Measurements from ENCODE around the gene SMAD6.

The SMAD6 gene

GRCh38 chr15:66797921-66798320 is 95.9 kb downstream of the SMAD6 start:
- H3K27ac ChIP-seq (ENCODE audit: low read depth, low read length): no peak overlapping the region
- H3K36me3 ChIP-seq (ENCODE audit: control insufficient read depth in 1 of 2, insufficient read depth in 2 of 2, low read length in 2 of 2): no peaks in the 10 kb centered on the region
- WGBS (ENCODE audit: extremely low coverage, insufficient coverage, insufficient read length): no CpG with 5 or more reads among the region's 7 CpGs
- no peak overlapping the region for H2BK5ac ChIP-seq (ENCODE audit: low read depth, low read length, poor library complexity)
- no peak overlapping the region for H2AFZ ChIP-seq (ENCODE audit: insufficient read depth, low read length, poor library complexity)
- H3K18ac ChIP-seq (ENCODE audit: low read length): no peak overlapping the region
- peak overlapping the region; percentile 67 for H2BK12ac ChIP-seq (ENCODE audit: low read length)
- H3K27me3 ChIP-seq (ENCODE audit: insufficient read depth, low read length): no peaks in the 10 kb centered on the region
- peaks cover 12 to 23% of the 10 kb centered on the region in 2 experiments for H3K4me1 ChIP-seq (ENCODE audit: control insufficient read depth in 1 of 2, insufficient read depth in 2 of 2, low read length in 2 of 2)
- H3K9ac ChIP-seq (ENCODE audit: low read length): no peak overlapping the region
- H3K23ac ChIP-seq (ENCODE audit: low read length): no peak overlapping the region
- H3K79me1 ChIP-seq (ENCODE audit: low read length): peaks cover 24% of the 10 kb centered on the region
- no peak overlapping the region for H2BK120ac ChIP-seq (ENCODE audit: insufficient read depth, low read length, poor library complexity)
- H3K4ac ChIP-seq (ENCODE audit: low read depth, low read length): no peak overlapping the region
- peak overlapping the region; percentile 37 for H4K91ac ChIP-seq (ENCODE audit: low read depth, low read length)
- no peak overlapping the region for H3K4me2 ChIP-seq (ENCODE audit: low read length)
- peak overlapping the region; percentile 26 for H2AK5ac ChIP-seq (ENCODE audit: low read length)
- H3K79me2 ChIP-seq (ENCODE audit: control insufficient read depth, insufficient read depth, low read length, poor library complexity): no peaks in the 10 kb centered on the region
- no peaks in the 10 kb centered on the region for H3K9me3 ChIP-seq (ENCODE audit: insufficient read depth, low read depth, low read length)
- H4K8ac ChIP-seq (ENCODE audit: low read depth, low read length): no peak overlapping the region
- no peak overlapping the region for H4K12ac ChIP-seq (ENCODE audit: low read depth, low read length)
- DNase-seq: no peak
- H3K4me3 ChIP-seq (ENCODE audit: low read depth, low read length): no peak overlapping the region
- H3K14ac ChIP-seq (ENCODE audit: low read length): no peak overlapping the region

- H3K23ac ChIP-seq (ENCODE audit: low read length): no peak overlapping the region
- no peaks in the 10 kb centered on the region for H3K9me3 ChIP-seq (ENCODE audit: insufficient read depth, low read depth, low read length)
- no peak overlapping the region for H2BK5ac ChIP-seq (ENCODE audit: low read depth, low read length, poor library complexity)
- peak overlapping the region; percentile 9 for H2BK12ac ChIP-seq (ENCODE audit: low read length)
- H3K4me2 ChIP-seq (ENCODE audit: low read length): no peak overlapping the region
- peak overlapping the region; percentile 18 for H2BK120ac ChIP-seq (ENCODE audit: insufficient read depth, low read length, poor library complexity)
- no peak overlapping the region for H3K9ac ChIP-seq (ENCODE audit: low read length)
- no peak overlapping the region for H4K12ac ChIP-seq (ENCODE audit: low read depth, low read length)
- H3K14ac ChIP-seq (ENCODE audit: low read length): no peak overlapping the region
- no peak overlapping the region for H3K18ac ChIP-seq (ENCODE audit: low read length)
- H3K4ac ChIP-seq (ENCODE audit: low read depth, low read length): no peak overlapping the region
- no CpG with 5 or more reads among the region's 10 CpGs for WGBS (ENCODE audit: extremely low coverage, insufficient coverage, insufficient read length)
- H2AK5ac ChIP-seq (ENCODE audit: low read length): peak overlapping the region; percentile 1
- H3K4me3 ChIP-seq (ENCODE audit: low read depth, low read length): no peak overlapping the region
- no peaks in the 10 kb centered on the region for H3K79me2 ChIP-seq (ENCODE audit: control insufficient read depth, insufficient read depth, low read length, poor library complexity)
- H3K27me3 ChIP-seq (ENCODE audit: insufficient read depth, low read length): no peaks in the 10 kb centered on the region
- H3K27ac ChIP-seq (ENCODE audit: low read depth, low read length): no peak overlapping the region
- no peak overlapping the region for H2AFZ ChIP-seq (ENCODE audit: insufficient read depth, low read length, poor library complexity)
- H3K79me1 ChIP-seq (ENCODE audit: low read length): peaks cover 28% of the 10 kb centered on the region
- DNase-seq: peak in 1 of 2 donors; percentile 17
- H4K91ac ChIP-seq (ENCODE audit: low read depth, low read length): peak overlapping the region; percentile 2
- no peaks in the 10 kb centered on the region for H3K36me3 ChIP-seq (ENCODE audit: control insufficient read depth in 1 of 2, insufficient read depth in 2 of 2, low read length in 2 of 2)
- peaks cover 16 to 27% of the 10 kb centered on the region in 2 experiments for H3K4me1 ChIP-seq (ENCODE audit: control insufficient read depth in 1 of 2, insufficient read depth in 2 of 2, low read length in 2 of 2)
- H4K8ac ChIP-seq (ENCODE audit: low read depth, low read length): peak overlapping the region; percentile 1
These were observed 96.5 kb downstream of the SMAD6 start for GRCh38 chr15:66798426-66799061.

GRCh38 chr15:66799242-66799641 is 97.2 kb downstream of the SMAD6 start:
- DNase-seq: peak in 1 of 2 donors; percentile 60
- Histone ChIP-seq H3K4me1 (ENCODE audit: control insufficient read depth in 1 of 2, insufficient read depth in 2 of 2, low read length in 2 of 2) (peaks cover 18 to 33% of the 10 kb centered on the region in 2 experiments), H2BK12ac (ENCODE audit: low read length) (no peak overlapping the region), H3K9ac (ENCODE audit: low read length) (no peak overlapping the region), H3K14ac (ENCODE audit: low read length) (no peak overlapping the region), H3K23ac (ENCODE audit: low read length) (no peak overlapping the region), H2AK5ac (ENCODE audit: low read length) (no peak overlapping the region), H4K91ac (ENCODE audit: low read depth, low read length) (no peak overlapping the region), H2AFZ (ENCODE audit: insufficient read depth, low read length, poor library complexity) (no peak overlapping the region), H4K8ac (ENCODE audit: low read depth, low read length) (no peak overlapping the region), H3K4me3 (ENCODE audit: low read depth, low read length) (no peak overlapping the region), H3K27me3 (ENCODE audit: insufficient read depth, low read length) (no peaks in the 10 kb centered on the region), H3K4me2 (ENCODE audit: low read length) (no peak overlapping the region), H3K9me3 (ENCODE audit: insufficient read depth, low read depth, low read length) (no peaks in the 10 kb centered on the region), H2BK5ac (ENCODE audit: low read depth, low read length, poor library complexity) (no peak overlapping the region), H4K12ac (ENCODE audit: low read depth, low read length) (no peak overlapping the region), H3K79me2 (ENCODE audit: control insufficient read depth, insufficient read depth, low read length, poor library complexity) (no peaks in the 10 kb centered on the region), H3K27ac (ENCODE audit: low read depth, low read length) (no peak overlapping the region), H3K18ac (ENCODE audit: low read length) (no peak overlapping the region), H3K4ac (ENCODE audit: low read depth, low read length) (no peak overlapping the region), H2BK120ac (ENCODE audit: insufficient read depth, low read length, poor library complexity) (no peak overlapping the region), H3K36me3 (ENCODE audit: control insufficient read depth in 1 of 2, insufficient read depth in 2 of 2, low read length in 2 of 2) (no peaks in the 10 kb centered on the region), H3K79me1 (ENCODE audit: low read length) (peaks cover 34% of the 10 kb centered on the region)
- no CpG with 5 or more reads among the region's 4 CpGs for WGBS (ENCODE audit: extremely low coverage, insufficient coverage, insufficient read length)

- Histone ChIP-seq H2BK12ac (ENCODE audit: low read length) (peak overlapping the region; percentile 89), H4K12ac (ENCODE audit: low read depth, low read length) (no peak overlapping the region), H3K4me3 (ENCODE audit: low read depth, low read length) (peak overlapping the region; percentile 23), H2BK5ac (ENCODE audit: low read depth, low read length, poor library complexity) (no peak overlapping the region), H3K79me2 (ENCODE audit: control insufficient read depth, insufficient read depth, low read length, poor library complexity) (no peaks in the 10 kb centered on the region), H2AFZ (ENCODE audit: insufficient read depth, low read length, poor library complexity) (no peak overlapping the region), H3K23ac (ENCODE audit: low read length) (no peak overlapping the region), H3K4me1 (ENCODE audit: control insufficient read depth in 1 of 2, insufficient read depth in 2 of 2, low read length in 2 of 2) (peaks cover 18 to 36% of the 10 kb centered on the region in 2 experiments), H3K9me3 (ENCODE audit: insufficient read depth, low read depth, low read length) (no peaks in the 10 kb centered on the region), H2BK120ac (ENCODE audit: insufficient read depth, low read length, poor library complexity) (peak overlapping the region; percentile 37), H3K27me3 (ENCODE audit: insufficient read depth, low read length) (no peaks in the 10 kb centered on the region), H4K91ac (ENCODE audit: low read depth, low read length) (peak overlapping the region; percentile 82), H3K36me3 (ENCODE audit: control insufficient read depth in 1 of 2, insufficient read depth in 2 of 2, low read length in 2 of 2) (no peaks in the 10 kb centered on the region), H2AK5ac (ENCODE audit: low read length) (peak overlapping the region; percentile 9), H3K18ac (ENCODE audit: low read length) (peak overlapping the region; percentile 37), H3K79me1 (ENCODE audit: low read length) (peaks cover 40% of the 10 kb centered on the region), H4K8ac (ENCODE audit: low read depth, low read length) (peak overlapping the region; percentile 59), H3K4me2 (ENCODE audit: low read length) (no peak overlapping the region), H3K9ac (ENCODE audit: low read length) (no peak overlapping the region), H3K4ac (ENCODE audit: low read depth, low read length) (no peak overlapping the region), H3K14ac (ENCODE audit: low read length) (peak overlapping the region; percentile 5), H3K27ac (ENCODE audit: low read depth, low read length) (peak overlapping the region; percentile 8)
- DNase-seq: no peak
- WGBS (ENCODE audit: extremely low coverage, insufficient coverage, insufficient read length): no CpG with 5 or more reads among the region's 11 CpGs
These were observed 98.7 kb downstream of the SMAD6 start for GRCh38 chr15:66800584-66801235.

Data from trophoblast cell (in vitro differentiated cells and primary cell).